HG03175 (cell line): ENCODE measurements around the gene C1orf216.
"Not testable (repeated sequence)": the region's sequence is repeated elsewhere in the genome, so short reads cannot be mapped to it uniquely, and the experiment has no call there.

Experiments
- ATAC-seq: cut with Tn5 transposase; IDR thresholded peaks from one replicate; pipeline ENCODE4 v1.9.1; 2021; ENCODE audit warnings: mild to moderate bottlenecking, moderate library complexity; ENCODE audit not compliant: unreplicated experiment

C1orf216 gene

GRCh38 chr1:35707601-35708440, 10.9 kb downstream of the C1orf216 start:
- no peak for ATAC-seq

- no peak for ATAC-seq
These were observed 11.7 kb downstream of the C1orf216 start for GRCh38 chr1:35706846-35707600.

GRCh38 chr1:35702508-35702907, 16.2 kb downstream of the C1orf216 start:
- ATAC-seq = no peak

GRCh38 chr1:35699152-35699551, 19.5 kb downstream of the C1orf216 start:
- ATAC-seq = not testable (repeated sequence)

- ATAC-seq = no peak
These were observed 26.4 kb downstream of the C1orf216 start for GRCh38 chr1:35692317-35692716.

- ATAC-seq = no peak
These were observed 27.0 kb downstream of the C1orf216 start for GRCh38 chr1:35691571-35692220.

- ATAC-seq = no peak
These were observed 27.6 kb downstream of the C1orf216 start for GRCh38 chr1:35691080-35691479.

GRCh38 chr1:35690103-35690502, 28.6 kb downstream of the C1orf216 start:
- not testable (repeated sequence) for ATAC-seq

- no peak for ATAC-seq
These were observed 30.5 kb downstream of the C1orf216 start for GRCh38 chr1:35688161-35688560.

- ATAC-seq = no peak
These were observed 35.7 kb downstream of the C1orf216 start for GRCh38 chr1:35683012-35683411.

- no peak for ATAC-seq
These were observed 38.4 kb downstream of the C1orf216 start for GRCh38 chr1:35680271-35680670.

- no peak for ATAC-seq
These were observed 42.9 kb downstream of the C1orf216 start for GRCh38 chr1:35675773-35676172.

- ATAC-seq = no peak
These were observed 44.6 kb downstream of the C1orf216 start for GRCh38 chr1:35674111-35674510.

GRCh38 chr1:35672116-35672515, 46.6 kb downstream of the C1orf216 start:
- ATAC-seq = no peak

- ATAC-seq = no peak
These were observed 50.2 kb downstream of the C1orf216 start for GRCh38 chr1:35668506-35668905.

- ATAC-seq = no peak
These were observed 51.8 kb downstream of the C1orf216 start for GRCh38 chr1:35666916-35667315.

GRCh38 chr1:35666216-35666615, 52.5 kb downstream of the C1orf216 start:
- ATAC-seq = no peak
